HCT116 (cell line): ENCODE measurements around the gene SMURF1. TPM values are rescaled to one million over a fixed set of nuclear protein-coding genes. Genes with fewer than 3 reads are reported as not detected.

ENCODE experiments used
- ATAC-seq: fragments of 200-7000 bp; cut with Tn5 transposase; 2 replicates; pipeline ENCODE4 v1.9.1; 2020; ENCODE audit warnings: mild to moderate bottlenecking, moderate library complexity
- BruUV-seq: library from RNA; stranded (reverse); fragments of 400-500 nt; replicated peaks from 2 replicates; lab custom pipeline; 2021; lab: Mats Ljungman, UMichigan
- CTCF ChIA-PET: fragments of 300-600 bp; sonication (Branson Sonifier 250); formaldehyde crosslinking; loops from one replicate; lab custom pipeline; 2021; ENCODE audit warnings: antibody characterized with exemption; lab: Charles Lee
- POLR2A ChIA-PET: fragments of 300-600, 350-600 bp; sonication (Branson Sonifier 250); formaldehyde crosslinking; loops from one replicate; lab custom pipeline; 2021; ENCODE audit warnings: antibody characterized with exemption; lab: Charles Lee
- RAD21 ChIA-PET, 2 experiments: fragments of 300-600 bp; sonication (Branson Sonifier 250); formaldehyde crosslinking; loops; one replicate each; lab custom pipeline; 2023; ENCODE audit warnings: low total read pairs in 2 of 2; ENCODE audit not compliant: uncharacterized antibody in 2 of 2, unreplicated experiment in 2 of 2, low non-redundant PET in 1 of 2; lab: Charles Lee
- DNase-seq: peaks from one replicate; pipeline ENCODE4 v3.0.0-alpha.2; 2010; ENCODE audit warnings: low read depth, low spot score
- H2AFZ ChIP-seq: fragments of 200-600 bp; shearing (Covaris generic), sonication (generic); 2 replicates; pipeline ENCODE4 v1.6.1; 2017; ENCODE audit warnings: low read depth, mixed run types, mixed read lengths, antibody characterized with exemption, low read length; ENCODE audit not compliant: poor library complexity, severe bottlenecking
- H3K27ac ChIP-seq: 2 replicates; pipeline ENCODE4 v1.5.1; 2012; ENCODE audit warnings: low read depth, low read length
- H3K27me3 ChIP-seq: fragments of 200-600 bp; sonication (generic); 2 replicates; pipeline ENCODE4 v1.6.1; 2016; ENCODE audit warnings: mixed run types, low read length, mixed read lengths; ENCODE audit not compliant: insufficient read depth
- H3K36me3 ChIP-seq, 2 experiments: fragments of 200-500 bp in 1 of 2; fragments of 200-600 bp in 1 of 2; sonication (Bioruptor generic) in 1 of 2; sonication (generic) in 1 of 2; 2 replicates each; pipeline versions ENCODE4 v1.5.1 to v1.6.1; 2014 to 2016; ENCODE audit warnings: low read length in 2 of 2, inconsistent platforms in 1 of 2, mixed read lengths in 1 of 2, mixed run types in 1 of 2; ENCODE audit not compliant: insufficient read depth in 2 of 2, control insufficient read depth in 1 of 2
- H3K4me1 ChIP-seq, 2 experiments: fragments of 200-600 bp in 1 of 2; sonication (generic) in 1 of 2; 2 replicates each; pipeline versions ENCODE4 v1.5.1 to v1.6.1; 2012 to 2017; ENCODE audit warnings: low read length in 2 of 2, inconsistent platforms in 1 of 2, mild to moderate bottlenecking in 1 of 2, mixed read lengths in 1 of 2, mixed run types in 1 of 2, moderate library complexity in 1 of 2; ENCODE audit not compliant: insufficient read depth in 2 of 2, control insufficient read depth in 1 of 2
- H3K4me2 ChIP-seq: fragments of 200-600 bp; sonication (generic); 2 replicates; pipeline ENCODE4 v1.6.1; 2017; ENCODE audit warnings: mixed run types, low read length, mixed read lengths
- H3K4me3 ChIP-seq, 2 experiments: fragments of 200-600 bp in 1 of 2; sonication (generic) in 1 of 2; replicated peaks in 1 of 2; 2 replicates each; pipeline ENCODE4 v1.5.1; 2011 to 2016; ENCODE audit warnings: low read length in 2 of 2, control low read depth in 1 of 2, low read depth in 1 of 2, mild to moderate bottlenecking in 1 of 2, mixed read lengths in 1 of 2, mixed run types in 1 of 2
- H3K79me2 ChIP-seq: fragments of 200-600 bp; sonication (generic); 2 replicates; pipeline ENCODE4 v1.6.1; 2017; ENCODE audit warnings: mild to moderate bottlenecking, mixed run types, low read length, moderate library complexity, mixed read lengths; ENCODE audit not compliant: insufficient read depth
- H3K9ac ChIP-seq: fragments of 200-600 bp; sonication (generic); 2 replicates; pipeline ENCODE4 v1.6.1; 2016; ENCODE audit warnings: low read length, mixed read lengths
- H3K9me2 ChIP-seq: fragments of 200-600 bp; sonication (generic), shearing (Covaris generic); 2 replicates; pipeline ENCODE4 v1.6.1; 2017; ENCODE audit warnings: mixed run types, mild to moderate bottlenecking, moderate library complexity; ENCODE audit not compliant: insufficient read depth
- H3K9me3 ChIP-seq, 2 experiments: fragments of 200-500 bp in 1 of 2; fragments of 200-600 bp in 1 of 2; sonication (Bioruptor generic) in 1 of 2; sonication (generic) in 1 of 2; 2 replicates each; pipeline ENCODE4 v1.6.1; 2014 to 2017; ENCODE audit warnings: low read length in 2 of 2, mixed read lengths in 2 of 2, inconsistent platforms in 1 of 2, low read depth in 1 of 2, mild to moderate bottlenecking in 1 of 2, mixed run types in 1 of 2, moderate library complexity in 1 of 2; ENCODE audit not compliant: control insufficient read depth in 1 of 2, insufficient read depth in 1 of 2
- H4K20me1 ChIP-seq: fragments of 200-600 bp; sonication (generic), shearing (Covaris generic); 2 replicates; pipeline ENCODE4 v1.6.1; 2017; ENCODE audit warnings: mixed run types, mild to moderate bottlenecking, moderate library complexity; ENCODE audit not compliant: insufficient read depth
- CEBPB ChIP-seq: IDR thresholded peaks from 2 replicates; pipeline ENCODE4 v1.6.1; 2012; ENCODE audit warnings: low read depth
- CTCF ChIP-seq, 3 experiments: fragments of 200-600 bp in 1 of 3; sonication (generic) in 1 of 3; IDR thresholded peaks in 2 of 3; conservative IDR thresholded peaks in 1 of 3; 2 replicates each; pipeline ENCODE4 v1.5.1; 2012 to 2017; ENCODE audit warnings: low read depth in 2 of 3, low read length in 2 of 3, antibody characterized with exemption in 1 of 3, borderline replicate concordance in 1 of 3, control low read depth in 1 of 3, mild to moderate bottlenecking in 1 of 3, mixed read lengths in 1 of 3, mixed run types in 1 of 3, moderate library complexity in 1 of 3; ENCODE audit not compliant: insufficient read depth in 1 of 3
- ELF1 ChIP-seq: IDR thresholded peaks from 2 replicates; pipeline ENCODE4 v1.6.1; 2012; ENCODE audit warnings: low read depth, borderline replicate concordance
- EZH2phosphoT487 ChIP-seq: fragments of 200-600 bp; IDR thresholded peaks from 2 replicates; pipeline ENCODE4 v1.6.1; 2018; ENCODE audit warnings: antibody characterized with exemption, borderline replicate concordance
- FOSL1 ChIP-seq: IDR thresholded peaks from 2 replicates; pipeline ENCODE4 v1.6.1; 2012; ENCODE audit warnings: low read depth
- JUND ChIP-seq: IDR thresholded peaks from 2 replicates; pipeline ENCODE4 v1.6.1; 2012
- MAX ChIP-seq: IDR thresholded peaks from 2 replicates; pipeline ENCODE4 v1.6.1; 2012
- POLR2A ChIP-seq: IDR thresholded peaks from 2 replicates; pipeline ENCODE4 v1.7.0; 2011; ENCODE audit warnings: borderline replicate concordance; ENCODE audit not compliant: insufficient read depth, insufficient read length; ENCODE audit errors: extremely low read depth
- POLR2AphosphoS5 ChIP-seq: IDR thresholded peaks from 2 replicates; pipeline ENCODE4 v1.6.1; 2011; ENCODE audit warnings: mild to moderate bottlenecking, low read depth, low read length, moderate library complexity
- RAD21 ChIP-seq: IDR thresholded peaks from 2 replicates; pipeline ENCODE4 v1.6.1; 2012; ENCODE audit warnings: low read depth, mild to moderate bottlenecking
- SP1 ChIP-seq: IDR thresholded peaks from 2 replicates; pipeline ENCODE4 v1.6.1; 2012; ENCODE audit warnings: low read depth
- TCF7L2 ChIP-seq: IDR thresholded peaks from 2 replicates; pipeline ENCODE4 v1.7.0; 2011; ENCODE audit warnings: borderline replicate concordance, inconsistent platforms; ENCODE audit not compliant: insufficient read depth, insufficient read length; ENCODE audit errors: extremely low read depth
- YY1 ChIP-seq: IDR thresholded peaks from 2 replicates; pipeline ENCODE4 v1.6.1; 2011; ENCODE audit warnings: low read length, low read depth, moderate library complexity, mild to moderate bottlenecking; ENCODE audit not compliant: insufficient replicate concordance; ENCODE audit errors: extremely low read depth
- ZBTB33 ChIP-seq: IDR thresholded peaks from 2 replicates; pipeline ENCODE4 v1.6.1; 2011; ENCODE audit warnings: mild to moderate bottlenecking, low read length, moderate library complexity; ENCODE audit not compliant: insufficient replicate concordance; ENCODE audit errors: extremely low read depth
- ZFX ChIP-seq: fragments of 450-650 bp; IDR thresholded peaks from 2 replicates; pipeline ENCODE4 v1.6.1; 2017
- intact Hi-C: fragments of 100-400 bp; cut with micrococcal nuclease; formaldehyde crosslinking; loops from 2 replicates; pipeline ENCODE4 v1.10.0; 2022
- total RNA-seq: library from RNA; stranded (reverse); gene quantifications from one replicate; pipeline ENCODE4 v1.2.1, GENCODE V29; 2021; ENCODE audit not compliant: unreplicated experiment

SMURF1 gene
- total RNA-seq, 1 experiment from 2014 or later = 24.6 TPM

- BruUV-seq = TSS peak; percentile 24
- CTCF ChIA-PET = no interaction called here
These were observed 3.1 kb downstream of the SMURF1 start for GRCh38 chr7:99140813-99141212.

More at GRCh38 chr7:99140813-99141212, 3.1 kb downstream of the SMURF1 start:
- Histone ChIP-seq H3K4me3 (no peak overlapping the region), H3K9ac (no peak overlapping the region), H3K4me2 (no peak overlapping the region), H3K27me3 (no peaks in the 10 kb centered on the region), H3K36me3 (no peaks in the 10 kb centered on the region), H2AFZ (no peak overlapping the region), H3K79me2 (peaks cover 70% of the 10 kb centered on the region), H3K9me2 (no peaks in the 10 kb centered on the region), H3K27ac (no peak overlapping the region), H3K4me1 (peaks cover 4 to 28% of the 10 kb centered on the region in 2 experiments; a peak in 3 of 4 replicates), H3K9me3 (no peaks in the 10 kb centered on the region), H4K20me1 (peaks cover 18% of the 10 kb centered on the region; the same call in 1 of the 2 replicates)
- DNase-seq (no peak), ATAC-seq (no peak)
- ChIA-PET POLR2A (no interaction called here), RAD21 (no interaction called here)
- intact Hi-C loops = no loop called here
- TF ChIP-seq SP1 = no peak
- no peak for TF ChIP-seq YY1
- no peak for TF ChIP-seq FOSL1
- TF ChIP-seq POLR2AphosphoS5 = no peak
- no peak for TF ChIP-seq JUND
- TF ChIP-seq POLR2A = no peak
- TF ChIP-seq EZH2phosphoT487 = no peak
- TF ChIP-seq CTCF (IDR thresholded peaks at IDR 0.05 in 2 of 3, conservative IDR thresholded peaks at IDR 0.05 in 1 of 3; ENCODE audit: borderline replicate concordance in 1 of 3, insufficient read depth in 1 of 3, low read depth in 2 of 3, low read length in 2 of 3) = no peak
- no peak for TF ChIP-seq MAX
- TF ChIP-seq ZBTB33 = no peak
- no peak for TF ChIP-seq ELF1
- no peak for TF ChIP-seq ZFX
- TF ChIP-seq CEBPB = no peak
- TF ChIP-seq RAD21 = no peak
- no peak for TF ChIP-seq TCF7L2
